SK-N-DZ (cell line): Measurements from ENCODE around the gene HRC.
"Not testable (repeated sequence)": the region's sequence is repeated elsewhere in the genome, so short reads cannot be mapped to it uniquely, and the experiment has no call there.

Experiments used
- DNase-seq: peaks from one replicate; pipeline ENCODE4 v3.0.0-alpha.2; 2015; ENCODE audit warnings: low spot score

The HRC gene

GRCh38 chr19:49160450-49161189, 5.4 kb upstream of the HRC start:
- no peak for DNase-seq

GRCh38 chr19:49157445-49158224, 2.4 kb upstream of the HRC start, which contains the start of gene TRPM4:
TRPM4 (plus strand) TSS chr19:49157792; CDS start chr19:49157867, 75 bp downstream.
- DNase-seq: peak; percentile 63

- no peak for DNase-seq
Measured at GRCh38 chr19:49155820-49156346, 687 bp upstream of the HRC start.

GRCh38 chr19:49154279-49154678, 917 bp downstream of the HRC start:
- no peak for DNase-seq

GRCh38 chr19:49153167-49153809, 1.9 kb downstream of the HRC start:
- DNase-seq: no peak

GRCh38 chr19:49152119-49152550, 3.1 kb downstream of the HRC start:
- DNase-seq: no peak

- no peak for DNase-seq
Measured at GRCh38 chr19:49151267-49152118, 3.7 kb downstream of the HRC start.

- DNase-seq: no peak
Measured at GRCh38 chr19:49150944-49151243, 4.3 kb downstream of the HRC start.

GRCh38 chr19:49150106-49150943, 4.9 kb downstream of the HRC start:
- peak; percentile 84 for DNase-seq

- DNase-seq: peak; percentile 79
Measured at GRCh38 chr19:49149652-49150105, 5.5 kb downstream of the HRC start.

- DNase-seq: peak; percentile 85
Measured at GRCh38 chr19:49148784-49149651, 6.2 kb downstream of the HRC start.

- no peak for DNase-seq
Measured at GRCh38 chr19:49148044-49148682, 7.0 kb downstream of the HRC start.

- not testable (repeated sequence) for DNase-seq
Measured at GRCh38 chr19:49146408-49146770, 8.8 kb downstream of the HRC start.

- DNase-seq: no peak
Measured at GRCh38 chr19:49145573-49146407, 9.4 kb downstream of the HRC start.

- peak; percentile 91 for DNase-seq
Measured at GRCh38 chr19:49142866-49143335, 12.3 kb downstream of the HRC start.

GRCh38 chr19:49141352-49141751, 13.8 kb downstream of the HRC start:
- no peak for DNase-seq

- no peak for DNase-seq
Measured at GRCh38 chr19:49140951-49141350, 14.2 kb downstream of the HRC start.

- no peak for DNase-seq
Measured at GRCh38 chr19:49136771-49137171, 18.4 kb downstream of the HRC start.
